Fibroblast of lung (primary cell): ENCODE results near the gene SDS. TPM values are rescaled to one million over a fixed set of nuclear protein-coding genes. Genes with fewer than 3 reads are reported as not detected.

Experiments used
- DNase-seq, 2 donors: peaks; one replicate each; pipeline versions ENCODE4 v3.0.0 to v3.0.0-alpha.2; 2010; ENCODE audit warnings: low read depth in 2 of 2
- H2AFZ ChIP-seq: 2 replicates; pipeline ENCODE4 v1.5.1; 2012; ENCODE audit warnings: low read length, control low read depth, inconsistent platforms
- H3K27ac ChIP-seq: 2 replicates; pipeline ENCODE4 v1.5.1; 2011; ENCODE audit warnings: low read length, control low read depth; ENCODE audit not compliant: insufficient read depth
- H3K27me3 ChIP-seq: 2 replicates; pipeline ENCODE4 v1.5.1; 2011; ENCODE audit warnings: mild to moderate bottlenecking, low read length; ENCODE audit not compliant: control insufficient read depth, insufficient read depth
- H3K36me3 ChIP-seq: 2 replicates; pipeline ENCODE4 v1.5.1; 2011; ENCODE audit warnings: low read length; ENCODE audit not compliant: control insufficient read depth, insufficient read depth
- H3K4me1 ChIP-seq: 2 replicates; pipeline ENCODE4 v1.5.1; 2011; ENCODE audit warnings: low read length; ENCODE audit not compliant: control insufficient read depth, insufficient read depth; ENCODE audit errors: extremely low read depth
- H3K4me2 ChIP-seq: 2 replicates; pipeline ENCODE4 v1.5.1; 2011; ENCODE audit warnings: low read length, control low read depth; ENCODE audit not compliant: insufficient read depth; ENCODE audit errors: extremely low read depth
- H3K4me3 ChIP-seq, 4 experiments: fragments of 200-600 bp in 1 of 4; sonication (generic) in 1 of 4; replicated peaks in 1 of 4; 2 replicates each; pipeline ENCODE4 v1.5.1; 2011 to 2016; ENCODE audit warnings: low read length in 4 of 4, low read depth in 3 of 4, mild to moderate bottlenecking in 3 of 4, control low read depth in 2 of 4, inconsistent platforms in 1 of 4, mixed read lengths in 1 of 4; ENCODE audit not compliant: insufficient read depth in 1 of 4; ENCODE audit errors: control extremely low read depth in 1 of 4
- H3K79me2 ChIP-seq: 2 replicates; pipeline ENCODE4 v1.5.1; 2012; ENCODE audit warnings: mild to moderate bottlenecking, low read length, inconsistent platforms; ENCODE audit not compliant: control insufficient read depth, insufficient read depth
- H3K9ac ChIP-seq: 2 replicates; pipeline ENCODE4 v1.5.1; 2011; ENCODE audit warnings: mild to moderate bottlenecking, low read length, control low read depth; ENCODE audit not compliant: insufficient read depth
- H3K9me3 ChIP-seq: 2 replicates; pipeline ENCODE4 v1.5.1; 2012; ENCODE audit warnings: low read depth, low read length; ENCODE audit not compliant: control insufficient read depth, insufficient read depth
- H4K20me1 ChIP-seq: 2 replicates; pipeline ENCODE4 v1.5.1; 2011; ENCODE audit warnings: low read length; ENCODE audit not compliant: control insufficient read depth, insufficient read depth; ENCODE audit errors: extremely low read depth
- EZH2 ChIP-seq: IDR thresholded peaks from 2 replicates; pipeline ENCODE4 v1.5.1; 2012; ENCODE audit warnings: low read length, control low read depth, mild to moderate bottlenecking; ENCODE audit errors: missing control alignments
- polyA plus RNA-seq, 2 donors: library from polyadenylated mRNA; depleted of rRNA in 1 of 2; stranded (reverse) in 1 of 2; unstranded in 1 of 2; fragments of >200 nt; gene quantifications; 2 replicates each; pipeline ENCODE4 v1.2.1, GENCODE V29; 2011 to 2012; ENCODE audit warnings: missing spikeins in 1 of 2
- total RNA-seq: library from RNA; depleted of rRNA; stranded (reverse); fragments of >200 nt; gene quantifications from 2 replicates; pipeline ENCODE4 v1.2.1, GENCODE V29; 2014
- TF ChIP-seq, protein P1 (sequence below), 2 donors: IDR thresholded peaks in 1 of 2; conservative IDR thresholded peaks in 1 of 2; 1 replicate in 1 of 2; 2 replicates in 1 of 2; pipeline ENCODE4 v1.5.1; 2011 to 2012; ENCODE audit warnings: low read length in 2 of 2, control low read depth in 1 of 2, inconsistent platforms in 1 of 2, low read depth in 1 of 2, mild to moderate bottlenecking in 1 of 2

SDS gene
- total and polyA plus RNA-seq, 2 donors (not counting 1 experiment from before 2014, with no cell fraction given): not detected

DNA sequence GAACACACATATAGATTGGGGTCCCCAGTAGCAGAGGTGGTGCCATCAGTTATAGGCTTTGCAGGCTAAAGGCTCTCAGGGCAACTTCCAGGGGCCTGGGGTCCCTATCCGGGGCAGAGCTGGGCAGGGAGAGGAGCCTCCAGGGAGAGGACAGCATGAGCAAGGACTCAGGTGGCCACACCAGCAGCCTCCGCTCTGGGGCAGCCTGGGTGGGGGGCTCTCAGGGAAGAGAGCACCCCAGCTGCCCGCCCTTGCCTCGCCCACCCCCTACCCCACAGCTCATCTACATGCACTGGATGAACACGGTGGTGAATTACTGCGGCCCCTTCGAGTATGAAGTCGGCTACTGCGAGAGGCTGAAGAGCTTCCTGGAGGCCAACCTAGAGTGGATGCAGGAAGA, 31.3 kb downstream of the SDS start:
- Histone ChIP-seq H3K9ac (no peak overlapping the region), H3K79me2 (no peaks in the 10 kb centered on the region), H3K27me3 (no peaks in the 10 kb centered on the region), H3K9me3 (no peaks in the 10 kb centered on the region), H3K4me1 (no peaks in the 10 kb centered on the region), H4K20me1 (no peaks in the 10 kb centered on the region), H3K36me3 (peaks cover 9% of the 10 kb centered on the region), H3K4me2 (no peak overlapping the region), H3K4me3 (no peak overlapping the region), H3K27ac (no peak overlapping the region), H2AFZ (no peak overlapping the region)
- no peak for DNase-seq
- TF ChIP-seq, protein P1, sequence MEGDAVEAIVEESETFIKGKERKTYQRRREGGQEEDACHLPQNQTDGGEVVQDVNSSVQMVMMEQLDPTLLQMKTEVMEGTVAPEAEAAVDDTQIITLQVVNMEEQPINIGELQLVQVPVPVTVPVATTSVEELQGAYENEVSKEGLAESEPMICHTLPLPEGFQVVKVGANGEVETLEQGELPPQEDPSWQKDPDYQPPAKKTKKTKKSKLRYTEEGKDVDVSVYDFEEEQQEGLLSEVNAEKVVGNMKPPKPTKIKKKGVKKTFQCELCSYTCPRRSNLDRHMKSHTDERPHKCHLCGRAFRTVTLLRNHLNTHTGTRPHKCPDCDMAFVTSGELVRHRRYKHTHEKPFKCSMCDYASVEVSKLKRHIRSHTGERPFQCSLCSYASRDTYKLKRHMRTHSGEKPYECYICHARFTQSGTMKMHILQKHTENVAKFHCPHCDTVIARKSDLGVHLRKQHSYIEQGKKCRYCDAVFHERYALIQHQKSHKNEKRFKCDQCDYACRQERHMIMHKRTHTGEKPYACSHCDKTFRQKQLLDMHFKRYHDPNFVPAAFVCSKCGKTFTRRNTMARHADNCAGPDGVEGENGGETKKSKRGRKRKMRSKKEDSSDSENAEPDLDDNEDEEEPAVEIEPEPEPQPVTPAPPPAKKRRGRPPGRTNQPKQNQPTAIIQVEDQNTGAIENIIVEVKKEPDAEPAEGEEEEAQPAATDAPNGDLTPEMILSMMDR (conservative IDR thresholded peaks at IDR 0.05 in 1 of 2, IDR thresholded peaks at IDR 0.05 in 1 of 2; ENCODE audit: low read depth in 1 of 2, low read length in 2 of 2): no peak
- no peak for TF ChIP-seq EZH2

DNA sequence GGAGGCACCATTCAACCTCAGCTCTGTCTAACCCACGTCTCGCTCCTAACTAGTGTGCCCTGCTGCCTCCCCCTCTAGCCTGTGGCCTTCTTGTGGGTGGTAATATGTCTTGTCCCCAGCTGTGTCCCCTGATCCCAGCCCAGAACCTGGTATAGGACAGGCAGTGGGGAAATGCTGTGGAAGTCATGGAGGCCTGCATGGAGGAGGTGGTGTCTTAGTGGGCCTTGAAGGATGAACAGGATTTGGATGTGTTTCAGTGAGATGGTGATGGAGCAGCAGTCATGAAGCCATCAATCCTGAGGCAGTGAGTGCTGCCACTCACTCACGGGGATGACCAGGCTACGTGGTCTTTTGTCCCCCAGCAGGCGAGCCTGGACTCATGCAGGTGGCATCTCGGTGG, 31.9 kb downstream of the SDS start:
- H3K4me3 ChIP-seq: no peak overlapping the region
- no peak overlapping the region for H3K4me2 ChIP-seq
- no peaks in the 10 kb centered on the region for H3K9me3 ChIP-seq
- H2AFZ ChIP-seq: no peak overlapping the region
- no peaks in the 10 kb centered on the region for H4K20me1 ChIP-seq
- H3K36me3 ChIP-seq: peaks cover 8% of the 10 kb centered on the region
- H3K79me2 ChIP-seq: no peaks in the 10 kb centered on the region
- DNase-seq: no peak
- no peak overlapping the region for H3K9ac ChIP-seq
- no peaks in the 10 kb centered on the region for H3K27me3 ChIP-seq
- H3K27ac ChIP-seq: no peak overlapping the region
- H3K4me1 ChIP-seq: no peaks in the 10 kb centered on the region
- TF ChIP-seq, protein P1 (conservative IDR thresholded peaks at IDR 0.05 in 1 of 2, IDR thresholded peaks at IDR 0.05 in 1 of 2; ENCODE audit: low read depth in 1 of 2, low read length in 2 of 2): no peak
- TF ChIP-seq EZH2: no peak

- Histone ChIP-seq H3K79me2 (no peaks in the 10 kb centered on the region), H3K4me2 (no peak overlapping the region), H3K27me3 (no peaks in the 10 kb centered on the region), H4K20me1 (no peaks in the 10 kb centered on the region), H3K4me3 (no peak overlapping the region), H3K27ac (no peak overlapping the region), H3K9me3 (no peaks in the 10 kb centered on the region), H2AFZ (no peak overlapping the region), H3K9ac (no peak overlapping the region), H3K4me1 (no peaks in the 10 kb centered on the region), H3K36me3 (peaks cover 8% of the 10 kb centered on the region)
- TF ChIP-seq, protein P1 (conservative IDR thresholded peaks at IDR 0.05 in 1 of 2, IDR thresholded peaks at IDR 0.05 in 1 of 2; ENCODE audit: low read depth in 1 of 2, low read length in 2 of 2): no peak
- no peak for TF ChIP-seq EZH2
- DNase-seq: no peak
These were observed 32.6 kb downstream of the SDS start for GRCh38 chr12:113370923-113371682.
